Measurements from ENCODE around the gene CNTNAP2. TPM values are rescaled to one million over a fixed set of nuclear protein-coding genes. Genes with fewer than 3 reads are reported as not detected.

CNTNAP2 gene
- total and polyA plus RNA-seq, 3 donors from 2014 or later = 4.3 to 6.1 (median 4.4) TPM

GRCh38 chr7:146725520-146725919 lies 608.9 kb downstream of the CNTNAP2 start:
- Histone ChIP-seq H3K4me1 (no peaks in the 10 kb centered on the region), H3K36me3 (ENCODE audit: low read depth, missing control alignments) (no peaks in the 10 kb centered on the region), H3K27me3 (no peaks in the 10 kb centered on the region), H3K27ac (no peak overlapping the region), H3K4me3 (no peak overlapping the region), H3K9me3 (no peaks in the 10 kb centered on the region)
- TF ChIP-seq, protein P1, sequence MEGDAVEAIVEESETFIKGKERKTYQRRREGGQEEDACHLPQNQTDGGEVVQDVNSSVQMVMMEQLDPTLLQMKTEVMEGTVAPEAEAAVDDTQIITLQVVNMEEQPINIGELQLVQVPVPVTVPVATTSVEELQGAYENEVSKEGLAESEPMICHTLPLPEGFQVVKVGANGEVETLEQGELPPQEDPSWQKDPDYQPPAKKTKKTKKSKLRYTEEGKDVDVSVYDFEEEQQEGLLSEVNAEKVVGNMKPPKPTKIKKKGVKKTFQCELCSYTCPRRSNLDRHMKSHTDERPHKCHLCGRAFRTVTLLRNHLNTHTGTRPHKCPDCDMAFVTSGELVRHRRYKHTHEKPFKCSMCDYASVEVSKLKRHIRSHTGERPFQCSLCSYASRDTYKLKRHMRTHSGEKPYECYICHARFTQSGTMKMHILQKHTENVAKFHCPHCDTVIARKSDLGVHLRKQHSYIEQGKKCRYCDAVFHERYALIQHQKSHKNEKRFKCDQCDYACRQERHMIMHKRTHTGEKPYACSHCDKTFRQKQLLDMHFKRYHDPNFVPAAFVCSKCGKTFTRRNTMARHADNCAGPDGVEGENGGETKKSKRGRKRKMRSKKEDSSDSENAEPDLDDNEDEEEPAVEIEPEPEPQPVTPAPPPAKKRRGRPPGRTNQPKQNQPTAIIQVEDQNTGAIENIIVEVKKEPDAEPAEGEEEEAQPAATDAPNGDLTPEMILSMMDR (IDR thresholded peaks at IDR 0.05) = no peak
- TF ChIP-seq POLR2A (IDR thresholded peaks at IDR 0.05) = no peak
- intact Hi-C loops (cut with DNase I; ENCODE audit: low total_unique reads) = no loop called here
- DNase-seq = no peak
- WGBS, 2 donors = 49 to 61% methylated on average over 3 of the region's 3 CpGs

DNA sequence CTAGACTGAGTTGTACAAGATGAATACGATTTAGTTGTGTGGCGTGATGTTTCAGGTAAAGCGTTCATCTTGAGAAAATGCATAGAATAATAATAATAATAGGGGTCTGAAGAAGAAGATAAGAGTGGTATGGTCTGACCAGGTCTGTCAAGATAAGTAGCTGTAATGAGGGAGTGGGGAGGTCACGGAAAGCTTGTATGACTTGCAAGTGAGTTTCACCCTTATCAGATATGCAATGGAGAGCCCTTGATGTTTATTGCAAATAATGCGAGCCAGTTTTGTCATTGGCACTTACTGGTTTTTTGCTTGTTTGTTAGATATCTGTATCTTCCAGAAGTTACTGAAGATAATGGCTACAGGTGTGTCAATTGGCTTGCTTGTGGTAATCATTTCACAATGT lies 611.5 kb downstream of the CNTNAP2 start:
- 70 to 80% methylated on average over 5 of the region's 5 CpGs for WGBS, 2 donors
- DNase-seq = no peak
- intact Hi-C loops (cut with DNase I; ENCODE audit: low total_unique reads) = no loop called here
- no peaks in the 10 kb centered on the region for H3K36me3 ChIP-seq (ENCODE audit: low read depth, missing control alignments)
- H3K27me3 ChIP-seq = no peaks in the 10 kb centered on the region
- no peak overlapping the region for H3K27ac ChIP-seq
- H3K4me1 ChIP-seq = no peaks in the 10 kb centered on the region
- no peaks in the 10 kb centered on the region for H3K9me3 ChIP-seq
- TF ChIP-seq, protein P1 (IDR thresholded peaks at IDR 0.05) = no peak
- TF ChIP-seq POLR2A (IDR thresholded peaks at IDR 0.05) = no peak
- H3K4me3 ChIP-seq = no peak overlapping the region

DNA sequence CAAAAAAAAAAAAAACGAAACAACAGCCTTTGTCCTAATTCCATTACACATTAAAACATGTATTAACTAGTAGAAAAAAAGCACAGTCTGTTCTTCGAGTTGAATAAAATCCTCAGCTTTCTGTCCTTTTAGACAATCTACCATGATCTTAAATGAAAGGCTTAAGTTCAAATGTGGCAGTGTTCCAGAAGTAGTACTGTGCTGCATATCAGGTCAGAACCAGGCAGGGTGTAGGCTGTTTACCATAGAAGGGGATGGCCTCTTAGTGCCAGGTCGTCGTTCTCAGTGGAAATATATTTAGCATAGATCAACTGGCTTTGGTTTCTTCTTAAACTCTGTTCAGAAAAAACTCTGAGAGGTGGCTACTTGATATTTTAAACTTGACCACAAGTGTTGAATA lies 612.0 kb downstream of the CNTNAP2 start:
- intact Hi-C loops (cut with DNase I; ENCODE audit: low total_unique reads) = no loop called here
- 51 to 67% methylated on average over 4 of the region's 4 CpGs for WGBS, 2 donors

DNA sequence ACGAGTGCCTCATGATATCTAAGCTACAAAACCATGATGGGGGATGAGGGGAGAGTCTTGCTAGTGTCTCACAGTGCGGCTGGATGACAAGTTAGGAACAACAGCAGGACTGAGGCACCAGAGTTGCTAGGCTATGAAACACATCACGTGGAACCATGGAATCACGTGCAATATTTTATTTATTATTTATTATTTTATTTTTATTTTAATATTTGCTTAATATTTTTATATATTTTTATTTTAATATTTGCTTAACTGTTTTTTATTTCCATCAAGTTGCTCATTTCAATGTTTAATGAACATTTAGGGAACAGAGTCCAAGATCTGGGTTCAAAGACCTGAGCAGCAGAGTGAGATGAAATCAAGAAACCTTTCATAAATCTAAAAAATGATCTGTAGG lies 614.6 kb downstream of the CNTNAP2 start:
- intact Hi-C loops (cut with DNase I; ENCODE audit: low total_unique reads) = no loop called here
- 91 to 96% methylated on average over 4 of the region's 4 CpGs for WGBS, 2 donors
- no peak overlapping the region for H3K27ac ChIP-seq
- H3K27me3 ChIP-seq = no peaks in the 10 kb centered on the region
- no peak overlapping the region for H3K4me3 ChIP-seq
- DNase-seq = no peak
- no peaks in the 10 kb centered on the region for H3K4me1 ChIP-seq
- no peak for TF ChIP-seq POLR2A (IDR thresholded peaks at IDR 0.05)
- TF ChIP-seq, protein P1 (IDR thresholded peaks at IDR 0.05) = no peak
- no peaks in the 10 kb centered on the region for H3K36me3 ChIP-seq (ENCODE audit: low read depth, missing control alignments)
- H3K9me3 ChIP-seq = no peaks in the 10 kb centered on the region

More for the DNA sequence above, 612.0 kb downstream of the CNTNAP2 start:
- H3K36me3 ChIP-seq (ENCODE audit: low read depth, missing control alignments) = no peaks in the 10 kb centered on the region
- no peak overlapping the region for H3K4me3 ChIP-seq
- H3K9me3 ChIP-seq = no peaks in the 10 kb centered on the region
- no peak for DNase-seq
- H3K4me1 ChIP-seq = no peaks in the 10 kb centered on the region
- TF ChIP-seq, protein P1 (IDR thresholded peaks at IDR 0.05) = no peak
- no peak for TF ChIP-seq POLR2A (IDR thresholded peaks at IDR 0.05)
- H3K27me3 ChIP-seq = no peaks in the 10 kb centered on the region
- no peak overlapping the region for H3K27ac ChIP-seq

- Histone ChIP-seq H3K27ac (no peak overlapping the region), H3K36me3 (ENCODE audit: low read depth, missing control alignments) (no peaks in the 10 kb centered on the region), H3K27me3 (no peaks in the 10 kb centered on the region), H3K4me3 (no peak overlapping the region), H3K4me1 (no peaks in the 10 kb centered on the region), H3K9me3 (no peaks in the 10 kb centered on the region)
- intact Hi-C loops (cut with DNase I; ENCODE audit: low total_unique reads) = no loop called here
- WGBS, 2 donors = 71 to 73% methylated on average over 2 of the region's 2 CpGs
- TF ChIP-seq POLR2A (IDR thresholded peaks at IDR 0.05) = no peak
- TF ChIP-seq, protein P1 (IDR thresholded peaks at IDR 0.05) = no peak
- no peak for DNase-seq
Observed at GRCh38 chr7:146735992-146736391, 619.4 kb downstream of the CNTNAP2 start.

All from testis (tissue), 3 donors.